PFSK-1 (cell line): ENCODE measurements around the gene IFT80.

Experiments
- FOXP2 ChIP-seq: optimal IDR thresholded peaks from 2 replicates; pipeline ENCODE3; 2011; ENCODE audit warnings: borderline replicate concordance, control low read depth, inconsistent platforms; ENCODE audit not compliant: insufficient read depth; ENCODE audit errors: extremely low read length, extremely low read depth
- POLR2AphosphoS5 ChIP-seq: IDR thresholded peaks from 2 replicates; pipeline ENCODE4 v1.6.1; 2012; ENCODE audit warnings: low read depth, mild to moderate bottlenecking, control low read depth, low read length, moderate library complexity
- REST ChIP-seq, 2 experiments: IDR thresholded peaks; 2 replicates each; pipeline versions ENCODE4 v1.6.1 to v1.8.0; 2011 to 2012; ENCODE audit warnings: low read depth in 2 of 2, low read length in 2 of 2, control low read depth in 1 of 2, inconsistent platforms in 1 of 2, mild to moderate bottlenecking in 1 of 2, moderate library complexity in 1 of 2; ENCODE audit not compliant: insufficient read depth in 1 of 2
- SIN3A ChIP-seq: IDR thresholded peaks from 2 replicates; pipeline ENCODE4 v1.6.1; 2012; ENCODE audit warnings: mild to moderate bottlenecking, low read length, moderate library complexity, borderline replicate concordance; ENCODE audit not compliant: insufficient read depth
- TAF1 ChIP-seq: IDR thresholded peaks from 2 replicates; pipeline ENCODE4 v1.6.1; 2012; ENCODE audit warnings: low read length, control low read depth, borderline replicate concordance; ENCODE audit not compliant: insufficient read depth

- TF ChIP-seq REST (IDR thresholded peaks at IDR 0.05; ENCODE audit: insufficient read depth in 1 of 2, low read depth in 2 of 2, low read length in 2 of 2) (no peak), POLR2AphosphoS5 (no peak), TAF1 (no peak), FOXP2 (no peak), SIN3A (no peak)
These were observed 45.4 kb upstream of the IFT80 start for GRCh38 chr3:160444411-160444810.
